GM13977 (cell line): ENCODE data around the gene CHST11.

Source experiments
- DNase-seq: peaks from one replicate; pipeline ENCODE4 v3.0.0; 2012; ENCODE audit warnings: low spot score
- in situ Hi-C: fragments of 300-500 bp; cut with MboI; formaldehyde crosslinking; loops from one replicate; pipeline ENCODE4 v1.12.0; 2022; ENCODE audit warnings: low sequenced_read_pairs, low pct_unique_long_range_greater_than_20kb, mixed read lengths, inconsistent platforms; ENCODE audit not compliant: unreplicated experiment
- TF ChIP-seq, protein P1 (sequence below): IDR thresholded peaks from 2 replicates; pipeline ENCODE4 v1.5.1; 2012; ENCODE audit warnings: mild to moderate bottlenecking, control low read depth; ENCODE audit not compliant: insufficient read depth; ENCODE audit errors: extremely low read depth, missing control alignments

The CHST11 gene

DNA sequence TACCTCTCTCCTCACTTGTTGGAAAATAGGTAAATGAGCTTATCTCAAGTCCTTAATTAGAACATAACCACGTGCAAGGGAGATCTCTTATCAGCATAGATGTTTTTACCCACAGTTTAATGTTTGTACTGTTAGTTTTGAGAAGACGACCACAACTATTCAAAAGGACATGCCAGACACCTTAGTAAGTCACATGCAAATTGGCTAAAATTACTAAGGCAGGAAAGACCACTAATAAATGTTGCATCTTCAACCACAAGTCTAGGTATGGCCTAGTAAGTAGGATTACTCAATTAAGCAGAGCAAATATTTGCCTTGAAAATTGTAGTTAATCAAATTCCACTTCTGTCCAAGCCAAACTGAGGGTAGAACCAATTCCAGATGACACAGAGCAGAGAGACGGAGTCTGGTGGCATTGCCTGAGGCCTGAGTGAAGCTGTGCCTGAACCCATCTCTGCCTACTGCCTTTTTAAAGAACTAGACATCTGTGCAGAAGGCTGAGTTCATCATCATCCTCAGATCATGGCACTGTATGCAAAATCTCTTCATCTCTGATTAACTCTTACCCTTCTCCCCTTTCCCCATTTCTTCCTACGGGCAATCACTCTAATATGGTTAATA is 29.7 kb upstream of the CHST11 start:
- in situ Hi-C loops: no loop called here
- TF ChIP-seq, protein P1, sequence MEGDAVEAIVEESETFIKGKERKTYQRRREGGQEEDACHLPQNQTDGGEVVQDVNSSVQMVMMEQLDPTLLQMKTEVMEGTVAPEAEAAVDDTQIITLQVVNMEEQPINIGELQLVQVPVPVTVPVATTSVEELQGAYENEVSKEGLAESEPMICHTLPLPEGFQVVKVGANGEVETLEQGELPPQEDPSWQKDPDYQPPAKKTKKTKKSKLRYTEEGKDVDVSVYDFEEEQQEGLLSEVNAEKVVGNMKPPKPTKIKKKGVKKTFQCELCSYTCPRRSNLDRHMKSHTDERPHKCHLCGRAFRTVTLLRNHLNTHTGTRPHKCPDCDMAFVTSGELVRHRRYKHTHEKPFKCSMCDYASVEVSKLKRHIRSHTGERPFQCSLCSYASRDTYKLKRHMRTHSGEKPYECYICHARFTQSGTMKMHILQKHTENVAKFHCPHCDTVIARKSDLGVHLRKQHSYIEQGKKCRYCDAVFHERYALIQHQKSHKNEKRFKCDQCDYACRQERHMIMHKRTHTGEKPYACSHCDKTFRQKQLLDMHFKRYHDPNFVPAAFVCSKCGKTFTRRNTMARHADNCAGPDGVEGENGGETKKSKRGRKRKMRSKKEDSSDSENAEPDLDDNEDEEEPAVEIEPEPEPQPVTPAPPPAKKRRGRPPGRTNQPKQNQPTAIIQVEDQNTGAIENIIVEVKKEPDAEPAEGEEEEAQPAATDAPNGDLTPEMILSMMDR: no peak
- DNase-seq: no peak

- in situ Hi-C loops: no loop called here
- DNase-seq: no peak
- TF ChIP-seq, protein P1: no peak
These were observed 29.2 kb upstream of the CHST11 start for GRCh38 chr12:104427547-104427938.

DNA sequence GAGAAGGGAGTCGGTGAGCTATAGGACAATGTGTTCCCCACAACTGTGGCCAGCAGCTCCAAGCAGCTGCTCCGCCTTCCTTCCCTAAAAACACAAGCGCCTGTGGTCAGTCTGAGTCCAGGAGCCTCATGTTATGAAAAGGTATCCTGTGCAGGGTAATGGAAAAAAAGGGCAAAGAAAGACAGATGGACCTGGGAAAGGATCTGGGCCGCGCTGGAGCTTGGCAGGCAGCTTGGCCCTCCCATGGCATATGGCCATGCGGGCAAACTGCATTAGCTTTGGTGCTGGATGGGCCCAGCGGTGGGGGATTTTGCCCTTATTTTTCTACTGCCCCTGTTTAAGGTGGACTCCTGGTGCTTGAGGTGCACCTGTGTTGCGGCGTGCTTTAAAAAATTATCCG is 23.7 kb upstream of the CHST11 start:
- in situ Hi-C loops: no loop called here
- TF ChIP-seq, protein P1: no peak
- no peak for DNase-seq

DNA sequence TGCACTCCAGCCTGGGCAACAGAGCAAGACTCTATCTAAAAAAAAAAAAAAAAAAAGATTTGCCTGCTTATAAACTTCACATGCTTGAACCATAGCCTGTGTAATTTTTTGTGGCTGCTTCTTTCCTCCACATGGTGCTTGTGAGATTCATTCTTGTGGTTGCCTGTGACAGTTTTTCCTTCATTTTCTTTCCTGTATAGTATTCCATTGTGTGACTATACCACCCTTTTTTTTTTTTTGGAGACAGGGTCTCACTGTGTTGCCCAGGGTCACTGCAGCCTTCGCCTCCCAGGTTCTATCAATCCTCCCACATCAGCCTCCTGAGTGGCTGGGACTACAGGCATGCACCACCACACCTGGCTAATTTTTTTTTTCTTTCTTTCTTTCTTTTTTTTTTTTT is 22.6 kb upstream of the CHST11 start:
- TF ChIP-seq, protein P1: no peak
- in situ Hi-C loops: no loop called here
- DNase-seq: no peak

DNA sequence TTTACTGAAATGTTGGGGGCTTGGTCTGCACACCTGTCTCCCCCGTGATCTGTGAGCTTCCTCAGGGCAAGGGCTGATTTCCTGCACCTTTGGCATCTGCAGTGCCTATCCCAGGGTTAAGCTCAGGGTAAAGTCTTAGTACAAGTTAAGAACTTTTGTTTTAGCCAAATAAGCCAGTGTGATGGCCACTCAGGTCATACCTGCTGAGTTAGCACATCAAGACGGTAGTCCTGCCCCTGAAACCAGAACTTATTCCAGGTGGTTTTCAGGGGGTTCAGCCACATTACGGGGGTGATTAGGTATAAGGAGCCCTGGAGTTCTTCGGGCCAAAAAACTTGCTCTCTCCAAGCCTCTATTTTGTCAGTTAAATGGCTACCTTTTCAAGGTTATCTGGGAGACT is 21.6 kb upstream of the CHST11 start:
- in situ Hi-C loops: no loop called here
- TF ChIP-seq, protein P1: no peak
- no peak for DNase-seq

- TF ChIP-seq, protein P1: no peak
- DNase-seq: no peak
- in situ Hi-C loops: no loop called here
These were observed 21.0 kb upstream of the CHST11 start for GRCh38 chr12:104435765-104436164.

- no peak for DNase-seq
- TF ChIP-seq, protein P1: no peak
- in situ Hi-C loops: no loop called here
These were observed 20.0 kb upstream of the CHST11 start for GRCh38 chr12:104436790-104437189.
